GM19351 (cell line): Measurements from ENCODE around the gene MSI2.
"Not testable (repeated sequence)": the region's sequence is repeated elsewhere in the genome, so short reads cannot be mapped to it uniquely, and the experiment has no call there.

ENCODE experiments used
- ATAC-seq: cut with Tn5 transposase; IDR thresholded peaks from one replicate; pipeline ENCODE4 v1.9.1; 2021; ENCODE audit warnings: mild to moderate bottlenecking, moderate library complexity; ENCODE audit not compliant: unreplicated experiment

MSI2 gene

DNA sequence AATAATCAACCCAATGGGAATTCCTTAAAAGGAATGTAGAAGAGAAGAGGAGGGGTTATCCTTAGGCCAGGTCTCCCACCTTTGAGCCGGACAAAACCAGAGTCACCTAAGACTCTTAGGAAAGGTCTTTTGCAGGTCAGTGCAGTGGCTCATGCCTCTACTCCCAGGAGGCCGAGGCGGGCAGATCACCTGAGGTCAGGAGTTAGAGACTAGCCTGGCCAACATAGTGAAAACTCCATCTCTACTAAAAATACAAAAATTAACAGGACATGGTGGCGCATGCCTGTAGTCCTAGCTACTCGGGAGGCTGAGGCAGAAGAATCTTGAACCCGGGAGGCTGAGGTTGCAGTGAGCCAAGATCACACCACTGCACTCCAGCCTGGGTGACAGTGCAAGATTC, 365.5 kb downstream of the MSI2 start:
- not testable (repeated sequence) for ATAC-seq

DNA sequence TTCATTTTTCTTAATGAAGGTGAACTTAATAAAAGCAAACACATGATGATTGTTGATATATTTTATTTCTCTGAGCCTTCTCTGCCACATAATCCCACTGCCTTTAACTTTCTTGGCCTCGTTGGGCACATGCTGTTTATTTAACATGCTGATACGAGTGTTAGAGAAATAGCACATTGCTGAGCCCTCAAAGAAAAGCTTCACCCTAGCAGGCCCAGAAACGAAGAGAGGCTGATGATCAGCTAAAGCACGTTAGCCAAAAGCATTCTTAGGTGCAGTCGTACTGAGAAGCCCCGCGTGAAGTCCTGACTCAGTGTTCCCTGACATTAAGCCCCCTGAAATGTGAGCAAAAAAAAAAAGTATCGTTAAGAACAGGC, 366.0 kb downstream of the MSI2 start:
- no peak for ATAC-seq

DNA sequence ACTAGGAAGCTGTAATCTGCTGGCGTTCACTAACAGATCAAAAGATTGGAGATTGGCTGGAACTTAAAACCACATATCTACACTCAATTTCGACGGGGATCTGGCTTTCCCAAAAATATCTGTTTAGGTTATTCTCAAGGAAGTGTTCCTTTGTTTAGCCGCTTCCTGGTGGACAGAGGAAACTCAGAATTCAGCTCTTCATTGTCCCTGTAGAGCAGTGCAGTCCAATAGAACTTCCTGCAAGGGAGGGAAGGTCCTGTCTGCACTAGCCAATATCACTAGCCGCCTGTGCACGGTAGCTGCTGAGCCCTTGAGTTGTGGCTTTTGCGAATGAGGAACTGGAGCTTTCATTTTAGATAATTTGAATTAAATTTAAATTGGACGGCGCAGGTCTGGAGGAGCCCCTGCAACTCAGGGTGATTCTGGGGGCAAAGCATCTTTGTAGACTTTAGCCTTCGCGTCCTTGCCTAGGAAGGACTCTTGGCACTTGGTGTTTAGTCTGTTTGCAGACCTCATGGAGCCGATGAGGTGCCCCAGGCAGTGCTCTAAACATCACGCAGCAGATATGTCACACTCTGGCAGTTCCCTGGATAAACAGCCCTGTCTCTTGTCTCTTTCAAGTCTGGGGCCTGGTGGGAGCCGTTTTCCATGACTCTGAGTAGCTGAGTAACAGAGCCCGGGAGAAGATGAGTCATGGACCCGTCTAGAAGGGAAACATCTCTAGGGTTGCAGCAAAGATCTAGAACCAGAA, 366.5 kb downstream of the MSI2 start:
- ATAC-seq, result peak; percentile 77

DNA sequence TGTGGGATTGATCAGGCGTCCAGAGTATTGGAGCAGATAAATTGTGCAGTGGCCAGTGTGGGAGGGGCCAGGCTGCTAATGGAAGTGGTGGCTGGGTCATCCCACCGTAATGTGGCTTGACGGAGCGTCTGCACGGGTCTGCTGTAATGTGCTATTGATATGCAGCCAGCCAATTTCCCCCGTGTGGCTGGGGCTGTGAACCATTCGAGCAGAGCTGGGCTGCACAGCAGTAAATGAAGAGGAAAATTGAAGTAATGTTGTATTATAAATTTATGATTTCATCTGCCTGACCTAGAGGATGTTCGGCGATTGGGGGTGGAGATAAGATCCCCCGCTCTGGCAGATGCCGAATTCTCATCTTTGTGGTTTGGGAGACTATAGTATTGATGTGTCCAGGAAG, 367.3 kb downstream of the MSI2 start:
- no peak for ATAC-seq

DNA sequence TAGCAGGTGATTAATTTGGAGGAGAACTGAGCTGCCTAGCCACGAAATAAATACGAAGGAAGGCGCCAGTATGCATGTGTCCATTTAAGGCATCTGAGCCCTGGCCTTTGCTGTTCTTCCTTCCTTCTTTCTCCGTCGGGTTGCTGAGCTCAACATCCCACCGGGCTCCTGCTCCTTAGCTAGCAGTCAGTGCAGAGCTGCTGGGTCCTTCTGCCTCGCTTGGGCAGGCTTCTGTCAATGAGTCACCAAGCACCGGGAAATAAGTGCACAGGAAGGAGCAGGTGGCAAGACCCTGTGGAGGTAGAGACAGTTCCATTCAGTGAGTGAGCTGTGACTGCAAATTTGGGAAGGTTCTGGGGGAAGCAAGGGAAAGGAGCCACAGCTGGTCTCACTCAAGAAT, 368.1 kb downstream of the MSI2 start:
- no peak for ATAC-seq

DNA sequence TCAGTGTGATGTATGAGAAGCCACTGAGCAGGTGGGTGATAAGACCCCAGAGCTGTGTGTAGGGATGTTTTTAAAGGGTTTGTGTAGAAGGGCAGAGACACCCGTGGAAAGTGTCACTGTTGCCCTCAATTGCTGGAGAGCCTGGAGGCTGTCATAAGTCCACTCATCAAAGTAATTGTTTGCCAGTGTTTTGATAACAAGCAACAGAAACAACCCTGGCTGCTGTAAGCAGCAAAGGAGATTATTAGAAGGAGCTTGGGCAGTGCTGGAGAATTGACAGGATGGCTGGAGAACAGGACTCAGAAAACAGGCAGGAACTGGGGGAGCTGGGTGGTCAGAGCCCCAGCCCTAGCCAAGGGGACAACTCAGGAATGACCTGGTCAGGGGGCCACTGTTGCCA, 369.2 kb downstream of the MSI2 start:
- ATAC-seq, result no peak

DNA sequence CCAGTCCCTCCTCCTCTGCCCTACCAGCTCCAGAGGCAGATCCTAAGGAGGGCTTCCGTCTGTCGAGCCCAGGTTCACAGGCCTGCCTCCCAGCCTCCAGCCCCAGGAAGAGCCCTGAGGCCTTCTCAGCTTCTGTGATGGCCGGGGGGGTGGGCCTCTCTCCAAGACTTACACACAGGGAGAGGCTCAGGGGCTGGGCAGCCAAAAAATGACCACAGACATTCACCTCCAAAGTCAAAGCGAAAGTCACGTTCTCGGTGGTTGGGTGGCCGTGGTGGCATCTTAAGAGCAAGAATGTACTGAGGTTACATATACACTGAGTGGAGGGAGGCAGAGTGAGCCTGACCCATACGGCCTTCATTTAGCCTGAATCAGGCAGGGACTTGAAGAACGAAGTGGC, 369.6 kb downstream of the MSI2 start:
- ATAC-seq, result no peak

DNA sequence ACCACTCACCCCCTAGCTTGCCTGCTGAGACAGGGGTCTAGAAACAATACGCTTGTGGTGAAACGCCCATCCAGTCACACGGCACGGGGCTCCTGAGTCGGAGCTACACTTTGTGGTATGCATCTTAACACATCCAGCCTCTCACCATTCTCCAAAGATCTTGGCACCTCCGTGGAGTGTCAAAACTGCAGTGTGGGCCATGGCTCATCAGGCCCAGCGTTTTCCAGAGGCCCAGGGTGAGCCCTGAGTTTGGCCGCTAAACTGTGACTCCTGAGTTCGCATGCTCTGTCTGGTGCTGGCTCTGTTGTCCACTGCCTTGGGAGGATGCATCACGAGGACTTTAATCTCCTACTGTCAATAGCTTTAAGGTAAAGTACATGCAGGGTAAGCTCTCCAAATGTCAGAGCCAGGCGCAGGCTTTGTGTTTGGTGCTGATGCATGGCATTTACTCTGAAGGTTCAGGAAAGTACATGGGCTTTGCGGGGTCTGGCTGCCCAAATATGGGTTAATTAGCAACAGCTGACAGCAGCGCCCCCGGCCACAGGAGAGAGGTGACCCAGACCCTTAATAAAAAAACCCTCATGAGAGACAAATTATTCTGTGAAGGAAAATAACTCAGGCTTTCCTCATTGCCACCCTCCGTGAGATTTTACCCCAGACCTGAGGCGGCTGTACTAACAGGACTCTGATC, 370.3 kb downstream of the MSI2 start:
- no peak for ATAC-seq

DNA sequence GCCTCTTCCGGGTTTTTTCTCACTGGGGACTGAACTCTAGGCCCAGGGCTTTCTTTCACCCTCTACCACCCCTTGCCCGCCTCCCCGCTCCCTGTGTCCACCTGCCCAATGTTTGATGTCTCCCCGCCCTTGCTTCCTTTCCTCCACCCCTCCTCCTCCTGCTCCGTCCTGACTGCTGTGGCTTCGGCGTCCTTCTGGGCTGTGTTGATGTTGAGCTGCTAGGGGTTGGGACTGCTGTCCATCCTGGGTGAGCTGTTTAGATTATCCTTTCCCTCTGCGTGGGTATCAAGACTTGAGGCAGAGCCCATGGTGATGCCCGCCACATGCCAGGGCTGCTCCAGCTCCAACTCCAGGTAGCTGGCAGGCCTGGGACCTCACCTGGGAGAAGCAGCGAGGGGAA, 371.3 kb downstream of the MSI2 start:
- no peak for ATAC-seq

DNA sequence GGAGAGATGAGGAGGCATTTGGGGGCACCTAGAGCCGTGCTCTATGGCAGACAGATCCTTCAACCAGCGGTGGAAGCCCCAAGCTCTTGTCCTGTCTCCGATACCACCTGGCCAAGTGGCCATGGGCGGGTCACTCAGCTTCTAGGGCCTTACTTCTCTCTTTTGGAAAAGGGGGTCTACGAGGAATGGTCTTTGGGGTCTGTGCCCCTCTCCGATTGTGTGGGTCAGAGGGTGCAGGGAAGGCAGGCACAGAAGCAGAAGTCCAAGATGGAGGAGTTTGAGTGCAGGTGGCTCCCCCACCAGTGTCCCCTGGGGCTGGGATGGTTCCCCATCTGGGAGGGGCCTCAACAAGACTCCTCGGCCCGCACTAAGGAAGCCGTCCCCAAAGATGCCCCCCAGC, 372.1 kb downstream of the MSI2 start:
- ATAC-seq, result no peak

DNA sequence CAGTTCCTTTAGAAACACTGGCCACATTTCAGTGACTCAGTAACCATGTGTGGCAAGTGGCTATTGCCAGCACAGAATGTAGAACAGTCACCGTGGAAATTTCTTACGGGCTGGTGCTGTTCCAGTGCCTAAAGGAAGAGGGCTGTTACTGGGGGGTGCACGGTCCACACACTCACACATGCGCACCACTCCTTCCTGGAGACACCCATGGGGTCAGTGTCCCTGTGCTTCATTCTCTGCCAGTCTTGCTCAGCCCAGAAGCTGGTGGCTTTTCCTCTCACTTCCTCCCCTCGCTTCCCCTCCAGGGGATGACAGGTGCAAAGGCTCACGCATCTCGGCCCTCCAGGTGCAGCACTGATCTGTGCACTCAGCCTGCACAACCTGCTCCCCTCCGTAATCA, 373.1 kb downstream of the MSI2 start:
- peak; percentile 74 for ATAC-seq

DNA sequence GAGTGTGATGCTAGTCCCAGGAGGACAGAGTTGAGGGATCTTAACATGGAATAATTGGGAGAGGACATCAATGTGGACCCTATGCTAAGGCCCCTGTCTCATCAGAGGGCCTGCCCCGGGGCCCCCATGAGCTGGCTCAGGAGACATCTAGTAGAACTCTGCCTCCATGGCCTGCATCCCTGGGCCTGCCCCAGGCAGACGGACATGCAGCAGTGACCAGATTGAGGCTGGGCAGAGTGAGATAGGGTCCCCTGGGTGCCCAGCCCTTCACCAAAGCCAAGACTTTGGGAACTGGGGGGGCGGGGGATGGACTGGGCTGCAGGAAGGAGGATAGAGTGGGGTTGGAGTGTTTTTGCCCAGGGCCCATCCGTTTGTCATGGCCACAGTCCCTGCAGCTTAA, 373.6 kb downstream of the MSI2 start:
- peak; percentile 6 for ATAC-seq

DNA sequence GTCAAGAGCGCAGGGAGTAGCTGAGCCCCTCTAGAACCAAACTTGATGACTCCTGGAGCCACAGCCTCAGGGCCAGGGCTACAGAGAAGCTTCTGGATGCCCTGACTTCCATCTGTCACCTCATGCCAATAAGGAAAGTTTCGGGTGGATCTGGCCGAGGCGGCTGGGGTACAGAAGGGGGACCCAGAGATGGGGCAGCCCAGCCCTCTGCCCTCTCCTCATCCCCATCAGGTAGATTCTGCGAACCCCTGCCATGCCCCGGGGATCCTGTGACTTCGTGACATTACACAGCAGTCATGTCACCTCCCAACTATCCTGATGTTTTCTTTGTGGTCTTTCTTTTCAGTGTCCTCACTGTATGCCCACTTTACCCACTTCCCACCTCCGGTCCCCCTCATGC, 374.4 kb downstream of the MSI2 start:
- ATAC-seq, result no peak

DNA sequence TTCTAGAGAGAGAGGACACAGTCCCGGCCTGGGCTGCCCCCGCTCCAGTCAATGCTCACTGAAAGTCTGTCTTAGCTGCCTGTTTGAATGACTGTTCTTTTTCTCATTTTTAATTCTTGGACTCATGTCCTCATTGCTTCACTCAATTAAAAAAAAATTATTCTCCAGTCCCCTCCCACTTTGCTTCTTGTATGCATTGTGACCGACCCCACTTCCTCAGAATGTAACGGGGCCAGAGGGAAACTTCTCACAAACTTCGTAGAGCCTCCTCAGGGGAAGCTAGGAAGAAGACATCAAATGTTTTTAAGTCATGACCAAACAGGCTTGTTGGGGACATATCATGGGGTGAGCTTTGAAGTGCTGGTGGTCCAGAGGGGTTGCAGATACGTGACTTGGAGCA, 375.5 kb downstream of the MSI2 start:
- ATAC-seq, result no peak

DNA sequence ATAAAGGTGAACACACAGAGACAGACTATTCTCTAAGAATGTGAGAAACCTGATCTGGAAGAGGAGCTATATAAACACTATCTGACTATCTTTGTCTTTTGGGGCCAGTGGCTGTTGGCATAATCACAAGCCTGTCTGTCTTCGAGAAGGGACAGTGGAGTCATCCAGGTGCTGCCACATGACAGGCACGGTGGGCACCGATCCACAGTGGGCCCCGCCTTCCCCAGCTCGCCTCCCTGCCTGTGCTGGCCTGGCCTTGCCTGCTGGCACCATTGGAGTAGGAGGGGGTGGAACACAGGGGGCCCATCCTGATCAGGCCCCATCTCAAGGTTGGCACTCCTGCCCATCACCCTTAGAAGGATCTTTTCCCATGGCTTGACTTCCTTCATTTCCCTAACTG, 376.0 kb downstream of the MSI2 start:
- no peak for ATAC-seq

DNA sequence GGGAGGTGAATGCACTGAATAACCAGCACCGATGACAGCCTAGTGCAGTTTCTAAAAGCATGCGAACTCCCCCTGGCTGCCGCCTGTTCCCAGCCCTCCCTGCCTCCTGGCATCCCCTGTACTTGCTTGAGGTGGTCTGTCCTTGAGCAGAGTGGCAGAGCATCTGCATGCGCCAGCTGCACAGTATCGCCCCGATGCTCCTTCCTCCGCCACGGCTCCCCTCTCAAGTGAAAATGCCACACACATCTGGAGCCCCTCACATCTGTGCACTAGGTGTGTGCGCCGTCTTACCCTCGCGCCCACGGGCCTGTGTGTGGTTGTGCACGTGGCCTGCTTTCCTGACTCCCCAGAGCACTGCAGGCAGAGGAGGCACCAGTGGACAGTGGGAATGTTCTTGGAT, 376.9 kb downstream of the MSI2 start:
- no peak for ATAC-seq

DNA sequence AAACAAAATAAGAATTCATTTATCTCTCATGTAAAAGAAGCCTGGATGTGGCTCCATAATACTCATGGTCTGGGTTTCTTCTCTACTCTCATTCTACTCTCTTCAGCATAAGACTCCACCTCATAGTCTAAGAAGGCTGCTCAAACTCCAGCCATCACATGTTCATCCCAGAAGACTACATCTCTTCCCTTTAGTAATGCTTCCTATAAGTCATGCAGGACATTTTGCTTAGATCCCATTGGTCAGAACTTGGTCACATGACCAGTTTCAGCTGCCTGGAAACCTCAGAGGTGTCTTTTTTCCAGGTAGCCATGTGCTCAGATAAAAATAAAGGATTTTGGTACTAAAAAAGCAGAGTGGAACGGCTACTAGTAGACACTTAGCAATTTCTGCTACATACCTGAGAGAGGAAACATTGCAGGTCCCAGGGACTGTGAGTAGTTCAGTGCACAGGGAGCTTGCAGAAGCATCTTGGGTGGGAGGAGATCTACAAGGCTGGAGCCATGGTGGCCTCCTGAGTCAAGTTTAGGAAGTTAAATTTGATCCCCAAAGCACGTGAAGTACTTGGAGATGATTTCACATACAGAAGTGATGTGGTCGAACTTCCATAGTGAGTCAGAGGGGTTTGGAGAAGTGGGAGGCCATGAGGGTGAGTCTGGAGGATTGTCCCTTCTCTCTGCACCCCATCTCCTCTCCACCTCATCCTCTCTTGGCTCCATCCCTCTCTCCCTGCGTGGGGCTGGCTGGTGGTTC, 378.6 kb downstream of the MSI2 start:
- ATAC-seq, result no peak

DNA sequence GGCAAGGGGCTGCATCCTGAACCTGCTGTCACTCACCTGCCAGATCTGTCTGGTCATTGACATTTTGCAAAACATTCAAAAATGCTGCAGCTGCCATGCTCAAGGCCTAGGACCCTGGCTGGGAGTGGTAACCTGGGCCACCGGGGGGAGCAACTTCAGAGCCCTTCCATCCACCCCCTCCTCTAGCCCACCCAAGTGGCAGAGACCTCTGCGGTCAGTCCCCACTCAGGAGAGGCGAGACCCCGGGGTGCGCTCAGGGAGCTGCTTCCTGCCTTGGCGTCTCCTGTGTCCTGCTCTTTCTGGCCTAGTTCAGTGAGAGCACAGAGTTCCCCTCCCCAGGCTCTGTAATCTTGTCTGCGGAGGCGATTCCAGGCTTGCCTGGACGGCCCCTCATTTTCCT, 380.0 kb downstream of the MSI2 start:
- no peak for ATAC-seq

DNA sequence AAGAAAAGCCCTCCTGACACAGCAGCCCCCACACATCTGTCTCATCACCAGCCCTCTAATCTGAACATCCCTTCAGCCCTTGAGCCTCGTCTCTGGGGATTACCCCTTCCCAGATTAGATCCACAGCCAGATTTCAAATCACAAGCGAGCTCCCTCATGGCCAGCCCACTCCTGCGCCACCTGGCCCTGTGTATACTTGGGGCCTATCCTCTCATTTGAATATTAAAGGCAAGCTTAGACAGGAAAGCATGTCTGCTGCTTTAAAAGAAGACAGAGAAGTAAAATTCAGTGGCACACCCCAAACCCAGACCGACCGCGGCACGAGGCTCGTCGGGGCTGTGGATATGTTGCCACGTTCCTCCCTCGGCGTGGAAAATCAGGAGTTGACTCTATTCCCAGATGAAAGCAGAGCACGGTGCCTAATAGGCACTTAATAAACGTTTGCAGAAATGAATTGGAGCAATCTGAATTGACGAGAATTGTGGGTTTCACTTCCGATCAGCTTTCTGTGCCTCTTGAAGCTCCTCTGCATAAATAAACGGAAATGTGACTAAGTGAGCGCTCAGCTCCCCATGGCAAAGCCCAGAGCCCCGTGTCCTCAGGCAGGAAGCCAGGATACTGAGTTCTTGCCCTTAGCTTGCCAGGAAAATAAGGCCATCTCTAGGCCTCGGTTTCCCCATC, 380.8 kb downstream of the MSI2 start:
- no peak for ATAC-seq

DNA sequence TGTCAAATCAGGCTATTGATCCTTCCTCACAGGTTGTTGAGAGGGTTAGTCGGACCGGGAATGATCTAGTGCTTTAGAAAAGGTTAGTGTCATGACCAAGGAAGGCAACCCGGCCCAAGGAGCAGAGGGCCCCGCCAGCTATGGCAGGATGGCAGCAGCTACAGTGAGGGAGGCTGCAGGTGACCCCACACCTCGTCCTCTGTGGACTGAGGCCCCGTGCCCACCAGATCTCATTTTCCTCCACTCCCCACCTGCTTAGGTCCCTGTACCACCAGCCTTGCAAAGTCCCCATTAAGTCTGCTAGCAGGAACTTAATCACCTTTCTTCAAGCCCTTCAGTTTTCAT, 381.3 kb downstream of the MSI2 start:
- ATAC-seq, result no peak

DNA sequence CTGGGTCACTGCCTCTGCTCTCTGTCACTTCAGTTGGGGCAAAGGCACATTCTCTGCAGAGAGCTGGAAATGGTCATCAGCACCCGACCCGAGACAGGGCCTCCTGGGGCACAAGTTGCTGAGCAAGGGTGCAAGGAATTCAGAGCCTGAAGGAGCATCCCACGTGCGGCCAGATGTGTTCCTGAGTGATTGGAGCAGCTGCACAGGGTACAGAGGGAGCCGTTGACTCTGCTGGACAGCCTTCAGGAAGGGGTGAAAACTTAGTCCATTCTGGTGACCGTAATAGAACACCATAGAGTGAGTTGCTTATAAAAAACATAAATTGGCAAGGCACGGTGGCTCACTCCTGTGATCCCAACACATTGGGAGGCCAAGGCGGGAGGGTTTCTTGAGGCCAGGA, 382.0 kb downstream of the MSI2 start:
- no peak for ATAC-seq

DNA sequence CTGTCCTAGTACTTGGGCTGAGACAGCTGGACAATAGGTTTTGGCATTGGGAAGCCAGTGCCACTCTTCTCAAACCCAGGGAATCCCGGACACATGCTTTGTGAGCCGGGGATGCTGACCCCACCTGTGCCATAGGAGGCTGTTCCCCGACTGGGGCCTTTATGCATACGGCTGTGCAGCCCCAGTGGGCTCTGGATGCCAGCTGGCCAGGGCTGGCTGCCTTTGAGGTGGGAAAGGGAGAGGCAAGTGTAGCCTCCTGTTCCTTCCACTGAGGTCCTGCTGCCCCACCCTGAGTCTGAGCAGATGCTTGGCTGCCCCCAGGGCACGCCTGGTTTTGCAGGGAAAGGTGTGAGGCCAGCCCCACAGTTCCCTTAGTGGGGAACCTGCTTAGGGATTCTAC, 383.1 kb downstream of the MSI2 start:
- no peak for ATAC-seq
